Activated naive CD8-positive, alpha-beta T cell treated with anti-CD3 and anti-CD28 coated beads, Interleukin-2, amount 10 ng/mL, durations not matched to agents 7 days and 5 days (primary cell): ENCODE measurements around the gene HBQ1. TPM values are rescaled to one million over a fixed set of nuclear protein-coding genes. Genes with fewer than 3 reads are reported as not detected.
A peak's percentile ranks its signal among the peaks of the same experiment; 100 is the strongest.

Experiments
- ATAC-seq: fragments of 150-1000 bp; cut with Tn5 transposase; one replicate; pipeline ENCODE4 v1.10.0; 2021; ENCODE audit warnings: low read depth, moderate library complexity
- POLR2A ChIA-PET: fragments of 350-600 bp; sonication (Branson Sonifier 250); formaldehyde crosslinking; loops from one replicate; lab custom pipeline; 2021; ENCODE audit warnings: antibody characterized with exemption; lab: Charles Lee
- DNase-seq: peaks from one replicate; pipeline ENCODE4 v3.0.0; 2021
- H3K27ac Mint-ChIP-seq: one replicate; pipeline ENCODE4 v1.8.0; 2022; ENCODE audit warnings: mild to moderate bottlenecking, mixed read lengths
- H3K27me3 Mint-ChIP-seq: one replicate; pipeline ENCODE4 v1.8.0; 2022; ENCODE audit warnings: mild to moderate bottlenecking, moderate library complexity, mixed read lengths
- H3K36me3 Mint-ChIP-seq: one replicate; pipeline ENCODE4 v1.8.0; 2021; ENCODE audit warnings: mild to moderate bottlenecking, mixed read lengths
- H3K4me1 Mint-ChIP-seq: one replicate; pipeline ENCODE4 v1.8.0; 2021; ENCODE audit warnings: mixed read lengths
- H3K4me3 Mint-ChIP-seq: one replicate; pipeline ENCODE4 v1.8.0; 2022; ENCODE audit warnings: mild to moderate bottlenecking, moderate library complexity, mixed read lengths
- H3K9me3 Mint-ChIP-seq: one replicate; pipeline ENCODE4 v1.8.0; 2021; ENCODE audit warnings: mixed read lengths
- total RNA-seq, 2 experiments: library from RNA; stranded (reverse); gene quantifications; one replicate each; pipeline ENCODE4 v1.2.3, GENCODE V29; 2021

Gene HBQ1
- not detected for total RNA-seq

DNA sequence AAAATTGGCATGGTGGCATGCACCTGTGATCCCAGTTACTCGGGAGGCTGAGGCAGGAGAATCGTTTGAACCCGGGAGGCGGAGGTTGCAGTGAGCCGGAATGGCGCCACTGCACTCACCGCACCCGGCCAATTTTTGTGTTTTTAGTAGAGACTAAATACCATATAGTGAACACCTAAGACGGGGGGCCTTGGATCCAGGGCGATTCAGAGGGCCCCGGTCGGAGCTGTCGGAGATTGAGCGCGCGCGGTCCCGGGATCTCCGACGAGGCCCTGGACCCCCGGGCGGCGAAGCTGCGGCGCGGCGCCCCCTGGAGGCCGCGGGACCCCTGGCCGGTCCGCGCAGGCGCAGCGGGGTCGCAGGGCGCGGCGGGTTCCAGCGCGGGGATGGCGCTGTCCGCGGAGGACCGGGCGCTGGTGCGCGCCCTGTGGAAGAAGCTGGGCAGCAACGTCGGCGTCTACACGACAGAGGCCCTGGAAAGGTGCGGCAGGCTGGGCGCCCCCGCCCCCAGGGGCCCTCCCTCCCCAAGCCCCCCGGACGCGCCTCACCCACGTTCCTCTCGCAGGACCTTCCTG lies at the start of gene HBQ1:
TSS of gene HBQ1 (plus strand) at position 359 of the 575 bp plus-strand sequence. CDS start at position 387, 28 bp downstream.
- POLR2A ChIA-PET, result no interaction called here

DNA sequence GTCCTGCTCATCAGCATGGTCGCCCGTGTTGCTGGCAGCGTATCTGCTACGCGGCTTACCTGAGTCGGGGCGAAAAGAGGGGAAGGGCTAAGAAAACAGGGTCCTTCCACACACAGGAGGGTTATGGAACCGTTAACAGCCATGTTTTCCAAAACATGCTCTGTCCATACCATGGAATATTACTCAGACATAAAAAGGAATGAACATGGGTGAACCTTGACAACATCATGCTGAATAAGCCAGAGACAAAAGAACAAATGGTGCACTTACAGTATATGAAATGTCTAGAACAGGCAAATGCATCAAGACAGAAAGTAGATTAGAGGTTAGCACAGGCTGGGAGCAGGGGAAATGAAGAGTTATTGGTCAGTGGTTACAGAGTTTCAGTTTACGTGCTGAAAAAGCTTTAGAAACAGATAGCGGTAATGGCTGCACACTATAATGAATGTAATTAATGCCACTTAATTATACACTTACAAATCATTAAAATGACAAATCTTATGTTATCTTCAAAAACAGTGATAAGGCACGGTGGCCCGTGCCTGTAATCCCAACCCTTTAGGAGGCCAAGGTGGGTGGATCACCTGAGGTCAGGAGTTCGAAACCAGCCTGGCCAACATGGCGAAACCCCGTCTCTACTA lies 49.6 kb upstream of the HBQ1 start:
- no peaks in the 10 kb centered on the region for H3K27me3 Mint-ChIP-seq
- no peak overlapping the region for H3K27ac Mint-ChIP-seq
- ATAC-seq (no peak), DNase-seq (no peak)
- peaks cover 4% of the 10 kb centered on the region for H3K36me3 Mint-ChIP-seq
- H3K9me3 Mint-ChIP-seq, result no peaks in the 10 kb centered on the region
- H3K4me3 Mint-ChIP-seq, result no peak overlapping the region
- peaks cover 27% of the 10 kb centered on the region for H3K4me1 Mint-ChIP-seq
- POLR2A ChIA-PET, result no interaction called here

More for the DNA sequence above, at the start of gene HBQ1:
- peak; percentile 10 for ATAC-seq
- no peak within 1 kb of the TSS for H3K27ac Mint-ChIP-seq
- H3K36me3 Mint-ChIP-seq, result no peaks in the 10 kb centered on the region
- no peaks in the 10 kb centered on the region for H3K9me3 Mint-ChIP-seq
- H3K4me3 Mint-ChIP-seq, result peak within 1 kb of the TSS; percentile 5
- H3K27me3 Mint-ChIP-seq, result peaks cover 37% of the 10 kb centered on the region
- no peaks in the 10 kb centered on the region for H3K4me1 Mint-ChIP-seq
- peak; percentile 70 for DNase-seq

DNA sequence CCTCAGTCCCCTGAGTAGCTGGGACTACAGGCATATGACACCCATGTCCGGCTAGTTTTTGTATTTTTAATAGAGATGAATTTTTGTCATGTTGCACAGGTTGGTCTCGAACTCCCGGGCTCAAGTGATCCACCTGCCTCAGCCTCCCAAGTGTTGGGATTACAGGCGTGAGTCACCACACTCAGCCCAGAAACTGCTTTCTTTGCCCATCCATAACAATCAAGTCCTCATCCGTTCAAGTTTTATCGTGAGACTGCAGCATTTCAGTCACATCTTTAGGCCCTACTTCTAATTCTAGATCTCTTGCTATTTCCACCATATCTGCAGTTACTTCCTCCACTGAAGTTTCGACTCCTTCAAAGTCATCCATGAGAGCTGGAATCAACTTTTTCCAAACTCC lies 48.1 kb upstream of the HBQ1 start:
- Mint-ChIP-seq H3K27ac (no peak overlapping the region), H3K36me3 (peaks cover 8% of the 10 kb centered on the region), H3K4me3 (no peak overlapping the region), H3K4me1 (peaks cover 31% of the 10 kb centered on the region), H3K9me3 (no peaks in the 10 kb centered on the region), H3K27me3 (no peaks in the 10 kb centered on the region)
- no peak for DNase-seq
- POLR2A ChIA-PET, result interaction anchor here (0.6 kb wide), 1 partner anchor 84 kb away, joined by 5 read pairs; no protein-coding TSS in a partner anchor
- no peak for ATAC-seq

DNA sequence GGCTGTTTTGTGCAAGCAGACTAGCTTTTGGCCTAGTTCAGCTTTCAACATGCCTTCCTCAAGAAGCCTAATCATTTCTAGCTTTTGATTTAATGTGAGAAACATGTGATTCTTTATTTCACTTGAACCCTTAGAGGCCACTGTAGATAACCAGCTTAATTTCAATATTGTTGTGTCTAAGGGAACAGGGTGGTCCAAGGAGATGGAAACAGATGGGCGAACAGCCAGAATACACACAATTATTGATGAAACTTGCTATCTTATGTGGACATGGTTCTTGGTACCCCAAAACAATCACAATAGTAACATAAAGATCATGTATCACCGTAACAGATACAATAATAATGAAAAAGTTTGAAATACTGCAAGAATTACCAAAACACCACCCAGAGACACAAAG lies 46.5 kb upstream of the HBQ1 start:
- Mint-ChIP-seq H3K36me3 (peaks cover 8% of the 10 kb centered on the region), H3K27me3 (peaks cover 2% of the 10 kb centered on the region), H3K4me3 (no peak overlapping the region), H3K4me1 (peaks cover 31% of the 10 kb centered on the region), H3K9me3 (no peaks in the 10 kb centered on the region), H3K27ac (no peak overlapping the region)
- POLR2A ChIA-PET, result no interaction called here
- ATAC-seq (no peak), DNase-seq (no peak)

DNA sequence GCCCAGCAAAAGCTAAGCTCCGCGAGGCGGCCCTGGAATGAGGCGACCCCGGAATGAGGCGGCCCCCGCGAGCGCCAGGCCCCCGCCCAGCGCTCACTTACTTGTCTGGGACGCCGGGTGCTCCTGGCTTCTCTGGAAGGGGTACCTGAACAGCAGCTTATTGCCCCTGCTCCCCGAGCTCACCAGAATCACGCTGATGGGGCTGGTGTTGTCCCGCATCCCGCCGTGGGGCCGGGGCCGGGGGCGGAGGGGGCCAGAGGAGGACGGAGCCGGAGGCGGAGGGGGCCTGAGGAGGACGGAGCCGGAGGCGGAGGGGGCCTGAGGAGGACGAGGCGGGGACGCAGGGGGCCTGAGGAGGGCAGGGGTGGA lies 42.2 kb upstream of the HBQ1 start:
- ATAC-seq, result peak; percentile 21
- peaks cover 16% of the 10 kb centered on the region for H3K4me1 Mint-ChIP-seq
- peak; percentile 64 for DNase-seq
- H3K36me3 Mint-ChIP-seq, result peaks cover 5% of the 10 kb centered on the region
- H3K27me3 Mint-ChIP-seq, result peaks cover 2% of the 10 kb centered on the region
- POLR2A ChIA-PET, result interaction anchor here (1.0 kb wide), 1 partner anchor 45 kb away, joined by 3 read pairs; no protein-coding TSS in a partner anchor
- H3K4me3 Mint-ChIP-seq, result peak overlapping the region; percentile 82
- no peaks in the 10 kb centered on the region for H3K9me3 Mint-ChIP-seq
- H3K27ac Mint-ChIP-seq, result peak overlapping the region; percentile 83

DNA sequence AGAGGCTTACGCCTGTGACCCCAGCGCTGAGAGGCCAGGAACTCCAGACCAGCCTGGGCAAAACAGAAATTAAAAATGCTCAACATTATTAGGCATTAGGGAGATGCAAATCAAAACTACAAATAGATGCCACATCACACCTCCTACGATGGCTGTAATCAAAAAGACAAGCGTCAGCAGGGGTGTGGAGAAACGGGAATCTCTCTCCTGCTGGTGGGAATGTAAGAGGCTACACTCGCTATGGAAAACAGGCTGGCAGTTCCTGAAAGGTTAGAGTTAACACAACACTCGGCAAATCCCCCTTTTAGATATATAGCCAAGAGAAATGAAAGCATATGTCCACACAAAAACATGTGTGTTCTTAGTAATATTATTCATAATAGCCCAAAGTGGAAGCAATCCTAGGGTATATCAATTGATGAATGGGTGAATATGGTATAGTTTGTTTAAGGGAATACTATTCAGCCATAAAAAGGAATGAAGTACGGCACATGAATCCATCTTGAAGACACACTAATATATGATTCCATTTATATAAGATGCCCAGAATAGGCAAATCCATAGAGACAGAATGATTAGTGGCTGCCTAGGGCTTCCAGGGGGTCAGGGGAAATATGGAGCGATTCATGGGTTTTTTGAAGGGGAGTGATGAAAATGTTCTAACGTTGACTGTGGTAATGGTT lies 39.9 kb upstream of the HBQ1 start:
- no peak overlapping the region for H3K4me3 Mint-ChIP-seq
- DNase-seq (no peak), ATAC-seq (no peak)
- no peaks in the 10 kb centered on the region for H3K9me3 Mint-ChIP-seq
- no peak overlapping the region for H3K27ac Mint-ChIP-seq
- H3K27me3 Mint-ChIP-seq, result peaks cover 6% of the 10 kb centered on the region
- peaks cover 3% of the 10 kb centered on the region for H3K36me3 Mint-ChIP-seq
- POLR2A ChIA-PET, result no interaction called here
- peaks cover 5% of the 10 kb centered on the region for H3K4me1 Mint-ChIP-seq

DNA sequence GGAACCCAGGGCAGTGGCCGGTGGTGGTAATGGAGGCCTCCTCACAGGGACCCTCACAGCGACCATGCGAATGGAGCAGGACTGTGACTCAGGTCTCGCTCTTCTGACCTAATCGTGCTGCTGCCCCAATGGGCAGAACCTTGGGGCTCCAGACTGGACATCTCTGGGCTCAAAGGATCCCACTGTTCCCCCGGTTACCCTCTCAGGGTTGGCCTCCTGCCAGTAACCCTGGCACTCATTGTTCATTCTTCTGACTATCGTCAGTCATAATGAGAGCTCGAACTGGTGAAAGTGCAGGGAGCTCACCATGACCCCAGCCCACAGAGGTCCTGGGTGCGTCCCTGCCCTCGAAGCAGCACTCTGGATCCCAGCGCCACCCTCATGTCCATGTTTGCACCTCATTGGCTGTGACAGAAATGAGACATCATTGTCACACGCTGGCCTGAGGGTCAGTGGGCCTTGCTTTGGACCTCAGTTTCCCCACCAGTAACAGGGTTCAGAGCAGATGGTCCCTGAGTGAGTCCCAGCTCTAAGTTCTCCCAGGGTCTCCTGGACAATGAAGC lies 37.8 kb upstream of the HBQ1 start:
- DNase-seq, result no peak
- Mint-ChIP-seq H3K27me3 (peaks cover 10% of the 10 kb centered on the region), H3K4me3 (no peak overlapping the region), H3K36me3 (no peaks in the 10 kb centered on the region), H3K4me1 (peaks cover 1% of the 10 kb centered on the region), H3K27ac (no peak overlapping the region), H3K9me3 (no peaks in the 10 kb centered on the region)
- ATAC-seq, result no peak
- POLR2A ChIA-PET, result no interaction called here

DNA sequence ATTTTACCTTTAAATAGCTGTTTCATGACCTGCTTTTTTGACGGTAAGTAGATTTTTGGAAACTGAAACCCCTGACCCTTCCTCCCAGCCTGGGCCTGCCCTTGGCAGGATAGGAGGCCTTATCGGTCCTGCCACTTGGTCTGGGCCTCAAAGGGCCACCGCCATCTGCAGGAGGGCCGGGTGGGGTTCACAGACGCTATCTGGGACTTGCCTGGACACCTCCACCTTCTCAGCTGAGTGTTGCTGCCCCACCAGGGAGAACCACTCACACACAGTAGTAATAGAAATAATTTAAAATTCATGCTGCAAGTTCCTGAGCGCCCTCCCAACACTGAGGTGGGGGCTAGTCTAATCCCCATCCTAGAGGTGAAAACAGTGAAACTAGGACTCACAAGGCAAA lies 37.2 kb upstream of the HBQ1 start:
- Mint-ChIP-seq H3K27me3 (peaks cover 10% of the 10 kb centered on the region), H3K9me3 (no peaks in the 10 kb centered on the region), H3K4me3 (no peak overlapping the region), H3K36me3 (no peaks in the 10 kb centered on the region), H3K4me1 (peaks cover 1% of the 10 kb centered on the region), H3K27ac (no peak overlapping the region)
- POLR2A ChIA-PET, result no interaction called here
- DNase-seq, result no peak
- ATAC-seq, result no peak

DNA sequence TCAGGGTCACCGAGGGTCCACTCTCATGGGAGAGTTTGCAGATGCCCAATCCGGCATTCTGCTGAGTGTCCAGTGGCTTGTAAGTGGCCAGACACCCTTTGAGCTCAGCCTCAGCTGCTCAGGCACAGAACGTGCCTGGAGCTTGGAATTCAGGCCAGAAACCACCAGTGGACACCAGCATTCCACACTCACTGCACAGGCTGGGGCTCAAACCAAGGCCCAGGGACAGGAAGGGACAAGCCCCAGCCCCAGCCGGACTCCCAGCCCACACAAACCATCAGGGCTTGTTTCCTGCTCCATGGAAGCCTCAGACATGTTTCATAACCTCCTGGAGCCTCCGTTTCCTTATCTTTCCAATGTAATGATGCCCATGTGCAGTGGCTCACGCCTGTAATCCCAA lies 36.8 kb upstream of the HBQ1 start:
- Mint-ChIP-seq H3K36me3 (no peaks in the 10 kb centered on the region), H3K4me1 (peaks cover 1% of the 10 kb centered on the region), H3K27me3 (peaks cover 14% of the 10 kb centered on the region), H3K4me3 (no peak overlapping the region), H3K9me3 (no peaks in the 10 kb centered on the region), H3K27ac (no peak overlapping the region)
- no peak for DNase-seq
- no peak for ATAC-seq
- POLR2A ChIA-PET, result no interaction called here

DNA sequence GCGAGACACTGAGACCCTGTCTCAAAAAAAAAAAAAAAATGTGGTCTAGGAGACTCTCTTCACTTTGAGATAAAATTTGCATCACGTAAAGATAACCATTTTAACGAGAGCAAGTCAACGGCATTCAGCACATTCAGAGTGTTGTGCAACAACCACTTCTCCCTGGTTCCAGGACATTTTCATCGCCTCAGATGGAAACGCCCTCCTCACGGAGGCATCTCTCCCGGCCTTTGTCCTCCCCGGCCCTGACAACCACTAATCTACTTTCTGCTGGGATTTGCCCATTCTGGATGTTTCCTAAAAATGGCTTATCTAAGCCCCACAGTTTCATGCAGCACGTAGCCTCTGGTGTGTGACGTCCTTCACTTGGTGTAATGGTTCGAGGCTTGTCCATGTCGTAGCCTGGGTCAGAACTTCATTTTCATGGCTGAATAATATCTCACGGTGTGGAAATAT lies 35.4 kb upstream of the HBQ1 start:
- Mint-ChIP-seq H3K27me3 (peaks cover 19% of the 10 kb centered on the region), H3K4me1 (no peaks in the 10 kb centered on the region), H3K36me3 (no peaks in the 10 kb centered on the region), H3K27ac (no peak overlapping the region), H3K9me3 (no peaks in the 10 kb centered on the region), H3K4me3 (no peak overlapping the region)
- POLR2A ChIA-PET, result no interaction called here
- no peak for ATAC-seq
- DNase-seq, result no peak

DNA sequence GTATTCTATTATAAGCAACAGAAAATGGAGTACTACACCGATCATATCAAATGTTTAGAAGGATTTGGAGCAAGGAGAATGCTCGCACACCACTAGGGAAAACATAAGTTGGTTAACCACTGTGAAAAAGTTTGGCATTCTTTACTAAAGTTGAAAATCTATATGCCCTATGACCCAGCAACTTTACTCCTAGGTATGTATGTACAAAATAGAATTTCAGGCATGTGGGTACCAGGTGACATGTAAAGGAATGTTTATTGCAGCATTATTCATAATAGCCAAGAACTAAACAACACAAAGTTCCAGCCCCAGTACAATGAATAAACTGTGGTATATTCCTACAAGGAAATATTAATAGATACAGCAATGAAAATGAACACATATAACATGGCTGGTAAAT lies 33.6 kb upstream of the HBQ1 start:
- H3K4me1 Mint-ChIP-seq, result no peaks in the 10 kb centered on the region
- POLR2A ChIA-PET, result no interaction called here
- H3K4me3 Mint-ChIP-seq, result no peak overlapping the region
- no peaks in the 10 kb centered on the region for H3K36me3 Mint-ChIP-seq
- H3K27ac Mint-ChIP-seq, result no peak overlapping the region
- H3K9me3 Mint-ChIP-seq, result no peaks in the 10 kb centered on the region
- H3K27me3 Mint-ChIP-seq, result peaks cover 24% of the 10 kb centered on the region
- ATAC-seq (no peak), DNase-seq (no peak)

DNA sequence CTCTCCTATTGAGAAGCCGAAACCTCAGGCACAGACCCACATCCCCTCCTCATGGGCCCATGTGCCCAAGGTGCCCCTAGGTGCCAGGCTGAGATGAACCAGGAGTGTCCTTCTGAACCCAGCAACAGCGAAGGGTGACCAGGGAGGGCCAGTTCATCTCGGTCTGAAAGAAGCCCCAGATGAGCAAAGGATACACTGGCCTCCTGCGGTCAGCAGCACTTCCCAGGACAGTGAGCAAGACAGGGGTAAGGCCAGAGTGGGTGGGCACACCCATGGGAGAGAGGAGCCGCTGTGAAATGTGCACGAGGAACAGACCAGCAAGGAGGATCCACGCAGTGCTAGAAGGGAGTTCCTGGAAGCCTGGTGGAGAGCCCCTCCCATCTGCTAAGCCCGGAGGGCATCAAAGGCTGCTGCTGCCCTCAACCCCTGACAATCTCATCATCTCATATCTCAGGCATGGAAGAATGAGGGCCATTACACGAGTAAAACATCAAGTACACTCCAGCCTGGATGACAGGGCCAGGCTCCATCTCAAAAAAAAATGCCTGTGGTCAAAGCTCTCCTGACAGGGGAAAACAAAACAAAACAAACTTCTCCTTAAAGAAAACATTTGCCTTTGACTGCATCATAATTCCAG lies 31.1 kb upstream of the HBQ1 start:
- POLR2A ChIA-PET, result no interaction called here
- H3K27ac Mint-ChIP-seq, result no peak overlapping the region
- DNase-seq, result no peak

More for the DNA sequence above, 31.1 kb upstream of the HBQ1 start:
- H3K36me3 Mint-ChIP-seq, result no peaks in the 10 kb centered on the region
- H3K4me1 Mint-ChIP-seq, result no peaks in the 10 kb centered on the region
- H3K27me3 Mint-ChIP-seq, result peaks cover 25% of the 10 kb centered on the region
- ATAC-seq, result no peak
- H3K4me3 Mint-ChIP-seq, result no peak overlapping the region
- H3K9me3 Mint-ChIP-seq, result no peaks in the 10 kb centered on the region
